DMS153 (cell line): ENCODE results near the gene GCFC2.

Experiments
- DNase-seq: peaks from one replicate; lab custom pipeline; 2025; lab: John Stamatoyannopoulos, UW

Gene GCFC2

GRCh38 chr2:75622929-75623328 is 87.8 kb downstream of the GCFC2 start:
- no peak for DNase-seq

- DNase-seq: no peak
These were observed 88.2 kb downstream of the GCFC2 start for GRCh38 chr2:75622500-75622899.

GRCh38 chr2:75621228-75621627 is 89.5 kb downstream of the GCFC2 start:
- no peak for DNase-seq

- no peak for DNase-seq
These were observed 90.6 kb downstream of the GCFC2 start for GRCh38 chr2:75619956-75620740.

GRCh38 chr2:75616933-75617332 is 93.8 kb downstream of the GCFC2 start:
- no peak for DNase-seq

- DNase-seq: no peak
These were observed 94.3 kb downstream of the GCFC2 start for GRCh38 chr2:75616406-75616805.

- DNase-seq: no peak
These were observed 96.5 kb downstream of the GCFC2 start for GRCh38 chr2:75614162-75614651.

- DNase-seq: no peak
These were observed 97.9 kb downstream of the GCFC2 start for GRCh38 chr2:75612862-75613243.
